Trophoblast cell (in vitro differentiated cells and primary cell): ENCODE results near the gene STK10.
A peak's percentile ranks its signal among the peaks of the same experiment; 100 is the strongest.

Experiments
- DNase-seq, 2 donors: peaks; one replicate each; pipeline ENCODE4 v3.0.0-alpha.2; 2016
- H2AFZ ChIP-seq: 2 replicates; pipeline ENCODE4 v1.6.1; 2013; ENCODE audit warnings: low read length, moderate library complexity, mild to moderate bottlenecking; ENCODE audit not compliant: insufficient read depth, poor library complexity
- H2AK5ac ChIP-seq: 2 replicates; pipeline ENCODE4 v1.6.1; 2013; ENCODE audit warnings: mild to moderate bottlenecking, low read length
- H2BK120ac ChIP-seq: 2 replicates; pipeline ENCODE4 v1.6.1; 2013; ENCODE audit warnings: low read length, mild to moderate bottlenecking, moderate library complexity; ENCODE audit not compliant: insufficient read depth, poor library complexity
- H2BK12ac ChIP-seq: 2 replicates; pipeline ENCODE4 v1.6.1; 2013; ENCODE audit warnings: mild to moderate bottlenecking, low read length, moderate library complexity
- H2BK5ac ChIP-seq: 2 replicates; pipeline ENCODE4 v1.6.1; 2013; ENCODE audit warnings: low read length, low read depth, moderate library complexity, mild to moderate bottlenecking; ENCODE audit not compliant: poor library complexity
- H3K14ac ChIP-seq: 2 replicates; pipeline ENCODE4 v1.6.1; 2013; ENCODE audit warnings: mild to moderate bottlenecking, low read length
- H3K18ac ChIP-seq: 2 replicates; pipeline ENCODE4 v1.6.1; 2013; ENCODE audit warnings: mild to moderate bottlenecking, low read length
- H3K23ac ChIP-seq: 2 replicates; pipeline ENCODE4 v1.6.1; 2013; ENCODE audit warnings: low read length
- H3K27ac ChIP-seq: 2 replicates; pipeline ENCODE4 v1.5.1; 2013; ENCODE audit warnings: low read depth, mild to moderate bottlenecking, inconsistent platforms, low read length, moderate library complexity
- H3K27me3 ChIP-seq: 2 replicates; pipeline ENCODE4 v1.6.1; 2013; ENCODE audit warnings: inconsistent platforms, mild to moderate bottlenecking, low read length, moderate library complexity; ENCODE audit not compliant: insufficient read depth
- H3K36me3 ChIP-seq, 2 experiments: 1 replicate in 1 of 2; 2 replicates in 1 of 2; pipeline ENCODE4 v1.6.1; 2013; ENCODE audit warnings: low read length in 2 of 2, mild to moderate bottlenecking in 2 of 2, moderate library complexity in 1 of 2; ENCODE audit not compliant: insufficient read depth in 2 of 2, control insufficient read depth in 1 of 2
- H3K4ac ChIP-seq: 2 replicates; pipeline ENCODE4 v1.6.1; 2013; ENCODE audit warnings: low read depth, mild to moderate bottlenecking, low read length, moderate library complexity
- H3K4me1 ChIP-seq, 2 experiments: 1 replicate in 1 of 2; 2 replicates in 1 of 2; pipeline ENCODE4 v1.6.1; 2013; ENCODE audit warnings: low read length in 2 of 2, mild to moderate bottlenecking in 2 of 2, moderate library complexity in 1 of 2; ENCODE audit not compliant: insufficient read depth in 2 of 2, control insufficient read depth in 1 of 2
- H3K4me2 ChIP-seq: 2 replicates; pipeline ENCODE4 v1.6.1; 2013; ENCODE audit warnings: inconsistent platforms, mild to moderate bottlenecking, low read length, moderate library complexity
- H3K4me3 ChIP-seq: 2 replicates; pipeline ENCODE4 v1.5.1; 2013; ENCODE audit warnings: mild to moderate bottlenecking, low read depth, low read length, inconsistent platforms
- H3K79me1 ChIP-seq: one replicate; pipeline ENCODE4 v1.6.1; 2013; ENCODE audit warnings: low read length
- H3K79me2 ChIP-seq: 2 replicates; pipeline ENCODE4 v1.6.1; 2013; ENCODE audit warnings: low read length, mild to moderate bottlenecking; ENCODE audit not compliant: control insufficient read depth, insufficient read depth, poor library complexity
- H3K9ac ChIP-seq: 2 replicates; pipeline ENCODE4 v1.6.1; 2013; ENCODE audit warnings: mild to moderate bottlenecking, low read length
- H3K9me3 ChIP-seq: 2 replicates; pipeline ENCODE4 v1.6.1; 2013; ENCODE audit warnings: low read depth, mild to moderate bottlenecking, control low read depth, inconsistent platforms, low read length; ENCODE audit not compliant: insufficient read depth
- H4K12ac ChIP-seq: 2 replicates; pipeline ENCODE4 v1.6.1; 2013; ENCODE audit warnings: low read depth, mild to moderate bottlenecking, low read length, moderate library complexity
- H4K8ac ChIP-seq: 2 replicates; pipeline ENCODE4 v1.6.1; 2013; ENCODE audit warnings: low read depth, mild to moderate bottlenecking, low read length, moderate library complexity
- H4K91ac ChIP-seq: one replicate; pipeline ENCODE4 v1.6.1; 2013; ENCODE audit warnings: low read depth, mild to moderate bottlenecking, low read length, moderate library complexity
- WGBS: extraction: QIAGEN DNeasy Blood & Tissue Kit; methylation state at CpG from one replicate; pipeline ENCODE4 v1.1.7; 2013; ENCODE audit warnings: missing lambda C conversion rate; ENCODE audit not compliant: insufficient read length, insufficient coverage; ENCODE audit errors: extremely low coverage; 5-methylcytosine and 5-hydroxymethylcytosine counted together

STK10 gene

GRCh38 chr5:172183881-172184280 is 4.1 kb downstream of the STK10 start:
- Histone ChIP-seq H3K79me2 (peaks cover 21% of the 10 kb centered on the region), H3K27me3 (no peaks in the 10 kb centered on the region), H2BK120ac (no peak overlapping the region), H3K23ac (no peak overlapping the region), H4K91ac (no peak overlapping the region), H3K4me1 (peaks cover 10 to 24% of the 10 kb centered on the region in 2 experiments), H3K4me2 (no peak overlapping the region), H3K18ac (no peak overlapping the region), H3K79me1 (peaks cover 23% of the 10 kb centered on the region), H2AFZ (no peak overlapping the region), H2BK5ac (no peak overlapping the region), H2BK12ac (no peak overlapping the region), H3K27ac (no peak overlapping the region), H3K4ac (no peak overlapping the region), H3K36me3 (peaks cover 5 to 7% of the 10 kb centered on the region in 2 experiments), H3K14ac (no peak overlapping the region), H2AK5ac (no peak overlapping the region), H3K9ac (no peak overlapping the region), H4K12ac (no peak overlapping the region), H4K8ac (no peak overlapping the region), H3K9me3 (peaks cover 2% of the 10 kb centered on the region), H3K4me3 (no peak overlapping the region)
- DNase-seq = no peak
- WGBS = no CpG with 5 or more reads among the region's 4 CpGs

- no peak overlapping the region for H2BK5ac ChIP-seq
- H3K27ac ChIP-seq = no peak overlapping the region
- no peak overlapping the region for H3K14ac ChIP-seq
- peaks cover 12% of the 10 kb centered on the region for H3K79me2 ChIP-seq
- H2BK120ac ChIP-seq = no peak overlapping the region
- no peak overlapping the region for H2AFZ ChIP-seq
- no peak overlapping the region for H4K12ac ChIP-seq
- H3K4me3 ChIP-seq = no peak overlapping the region
- no peaks in the 10 kb centered on the region for H3K27me3 ChIP-seq
- H3K23ac ChIP-seq = no peak overlapping the region
- peaks cover 11% of the 10 kb centered on the region for H3K79me1 ChIP-seq
- H3K36me3 ChIP-seq = peaks cover 5 to 7% of the 10 kb centered on the region in 2 experiments
- peaks cover 2% of the 10 kb centered on the region for H3K9me3 ChIP-seq
- H3K4me1 ChIP-seq = peaks cover 11 to 28% of the 10 kb centered on the region in 2 experiments
- DNase-seq = no peak
- no peak overlapping the region for H4K91ac ChIP-seq
- no CpG with 5 or more reads among the region's 6 CpGs for WGBS
- H3K4me2 ChIP-seq = no peak overlapping the region
- H3K18ac ChIP-seq = no peak overlapping the region
- H2AK5ac ChIP-seq = no peak overlapping the region
- no peak overlapping the region for H4K8ac ChIP-seq
- no peak overlapping the region for H3K9ac ChIP-seq
- H3K4ac ChIP-seq = no peak overlapping the region
- H2BK12ac ChIP-seq = no peak overlapping the region
These were observed 5.7 kb downstream of the STK10 start for GRCh38 chr5:172182291-172182690.

GRCh38 chr5:172180936-172181335 is 7.1 kb downstream of the STK10 start:
- no peak overlapping the region for H4K91ac ChIP-seq
- H3K18ac ChIP-seq = no peak overlapping the region
- peak overlapping the region; percentile 63 for H3K4ac ChIP-seq
- H3K4me3 ChIP-seq = no peak overlapping the region
- H2BK12ac ChIP-seq = no peak overlapping the region
- peak overlapping the region; percentile 54 for H3K23ac ChIP-seq
- peaks cover 2% of the 10 kb centered on the region for H3K9me3 ChIP-seq
- no peak overlapping the region for H3K27ac ChIP-seq
- no peak overlapping the region for H4K8ac ChIP-seq
- H3K4me1 ChIP-seq = peaks cover 7 to 21% of the 10 kb centered on the region in 2 experiments
- no peak overlapping the region for H4K12ac ChIP-seq
- H2AK5ac ChIP-seq = no peak overlapping the region
- no peak overlapping the region for H2AFZ ChIP-seq
- WGBS = no CpG with 5 or more reads among the region's 9 CpGs
- peaks cover 6% of the 10 kb centered on the region for H3K79me2 ChIP-seq
- DNase-seq = peak; percentile 60 to 70
- H3K4me2 ChIP-seq = no peak overlapping the region
- H2BK5ac ChIP-seq = no peak overlapping the region
- no peak overlapping the region for H3K14ac ChIP-seq
- peaks cover 7% of the 10 kb centered on the region for H3K79me1 ChIP-seq
- no peaks in the 10 kb centered on the region for H3K27me3 ChIP-seq
- H2BK120ac ChIP-seq = no peak overlapping the region
- H3K9ac ChIP-seq = peak overlapping the region; percentile 31
- H3K36me3 ChIP-seq = peaks cover 5 to 7% of the 10 kb centered on the region in 2 experiments

- Histone ChIP-seq H3K27ac (peak overlapping the region; percentile 52), H2BK120ac (peak overlapping the region; percentile 16), H3K9ac (no peak overlapping the region), H3K79me1 (peaks cover 7% of the 10 kb centered on the region), H4K8ac (peak overlapping the region; percentile 68), H3K4ac (peak overlapping the region; percentile 52), H3K4me3 (no peak overlapping the region), H3K27me3 (no peaks in the 10 kb centered on the region), H3K36me3 (peaks cover 3 to 4% of the 10 kb centered on the region in 2 experiments), H3K18ac (peak overlapping the region; percentile 67), H2AK5ac (peak overlapping the region; percentile 31), H3K4me2 (peak overlapping the region; percentile 1), H2BK5ac (peak overlapping the region; percentile 70), H4K12ac (peak overlapping the region; percentile 16), H2BK12ac (peak overlapping the region; percentile 16), H3K4me1 (peaks cover 17 to 29% of the 10 kb centered on the region in 2 experiments), H3K79me2 (peaks cover 6% of the 10 kb centered on the region), H4K91ac (peak overlapping the region; percentile 60), H3K23ac (no peak overlapping the region), H3K14ac (peak overlapping the region; percentile 21), H2AFZ (no peak overlapping the region), H3K9me3 (peaks cover 2% of the 10 kb centered on the region)
- DNase-seq = peak; percentile 43 to 69
- no CpG with 5 or more reads among the region's 18 CpGs for WGBS
These were observed 8.7 kb downstream of the STK10 start for GRCh38 chr5:172178991-172179989.
